HEK293 (cell line): Measurements from ENCODE around the gene PERCC1.

Experiments used
- BCL11A ChIP-seq: fragments of 450-650 bp; formaldehyde crosslinking; IDR thresholded peaks from 2 replicates; pipeline ENCODE4 v1.5.1; 2016; ENCODE audit warnings: low read depth, missing biosample characterization, missing genetic modification characterization
- CTCF ChIP-seq: fragments of 450-650 bp; formaldehyde crosslinking; IDR thresholded peaks from 2 replicates; pipeline ENCODE4 v1.5.1; 2016; ENCODE audit warnings: missing biosample characterization, missing genetic modification characterization
- ELK4 ChIP-seq: IDR thresholded peaks from 2 replicates; pipeline ENCODE4 v1.6.1; 2011; ENCODE audit warnings: mild to moderate bottlenecking, low read depth, low read length, borderline replicate concordance
- GLIS1 ChIP-seq: fragments of 450-650 bp; formaldehyde crosslinking; IDR thresholded peaks from 2 replicates; pipeline ENCODE4 v1.5.1; 2016; ENCODE audit warnings: missing biosample characterization, missing genetic modification characterization
- TCF7L2 ChIP-seq: IDR thresholded peaks from 2 replicates; pipeline ENCODE4 v1.6.1; 2011; ENCODE audit warnings: low read depth, mild to moderate bottlenecking, inconsistent platforms, low read length, moderate library complexity, borderline replicate concordance
- YY1 ChIP-seq: fragments of 450-650 bp; formaldehyde crosslinking; IDR thresholded peaks from 2 replicates; pipeline ENCODE4 v1.5.1; 2018; ENCODE audit warnings: missing biosample characterization, missing genetic modification characterization
- ZBTB26 ChIP-seq: fragments of 450-650 bp; formaldehyde crosslinking; optimal IDR thresholded peaks from 2 replicates; pipeline ENCODE3; 2016; ENCODE audit warnings: missing biosample characterization, mild to moderate bottlenecking, missing genetic modification characterization
- ZNF24 ChIP-seq: fragments of 450-650 bp; formaldehyde crosslinking; IDR thresholded peaks from 2 replicates; pipeline ENCODE4 v1.5.1; 2016; ENCODE audit warnings: missing biosample characterization, missing genetic modification characterization
- ZNF580 ChIP-seq: fragments of 450-650 bp; formaldehyde crosslinking; IDR thresholded peaks from 2 replicates; pipeline ENCODE4 v1.5.1; 2016; ENCODE audit warnings: missing biosample characterization, missing genetic modification characterization
- ZNF629 ChIP-seq: fragments of 450-650 bp; formaldehyde crosslinking; IDR thresholded peaks from 2 replicates; pipeline ENCODE4 v1.5.1; 2017; ENCODE audit warnings: missing biosample characterization, missing genetic modification characterization

- TF ChIP-seq CTCF (tag by site-specific recombination) (no peak), ZBTB26 (tag by site-specific recombination) (no peak), YY1 (tag by site-specific recombination) (no peak), ZNF24 (tag by site-specific recombination) (no peak), ELK4 (no peak), ZNF629 (tag by site-specific recombination) (no peak), ZNF580 (no peak), GLIS1 (tag by site-specific recombination) (no peak), TCF7L2 (no peak), BCL11A (no peak)
These were observed 40.8 kb downstream of the PERCC1 start for GRCh38 chr16:1471569-1472194.
